GM18867 (cell line): ENCODE measurements around the gene SIRT2.
A peak's percentile ranks its signal among the peaks of the same experiment; 100 is the strongest.
"Not testable (repeated sequence)": the region's sequence is repeated elsewhere in the genome, so short reads cannot be mapped to it uniquely, and the experiment has no call there.

Source experiments
- ATAC-seq: cut with Tn5 transposase; IDR thresholded peaks from one replicate; pipeline ENCODE4 v1.9.1; 2021; ENCODE audit warnings: mild to moderate bottlenecking, moderate library complexity; ENCODE audit not compliant: unreplicated experiment

SIRT2 gene

GRCh38 chr19:38869160-38869835 lies 30.1 kb downstream of the SIRT2 start:
- ATAC-seq, result no peak

- no peak for ATAC-seq
Observed at GRCh38 chr19:38868551-38868950, 30.9 kb downstream of the SIRT2 start.

- no peak for ATAC-seq
Observed at GRCh38 chr19:38867171-38867780, 32.1 kb downstream of the SIRT2 start.

- no peak for ATAC-seq
Observed at GRCh38 chr19:38862321-38863059, 36.9 kb downstream of the SIRT2 start.

GRCh38 chr19:38861368-38861767 lies 38.0 kb downstream of the SIRT2 start:
- ATAC-seq, result no peak

- not testable (repeated sequence) for ATAC-seq
Observed at GRCh38 chr19:38859631-38860204, 39.7 kb downstream of the SIRT2 start.

GRCh38 chr19:38856813-38857212 lies 42.6 kb downstream of the SIRT2 start:
- ATAC-seq, result no peak

- ATAC-seq, result not testable (repeated sequence)
Observed at GRCh38 chr19:38855751-38856150, 43.7 kb downstream of the SIRT2 start.

- not testable (repeated sequence) for ATAC-seq
Observed at GRCh38 chr19:38854961-38855360, 44.5 kb downstream of the SIRT2 start.

GRCh38 chr19:38853214-38853613 lies 46.2 kb downstream of the SIRT2 start:
- no peak for ATAC-seq

GRCh38 chr19:38852231-38853044 lies 47.0 kb downstream of the SIRT2 start:
- no peak for ATAC-seq

- ATAC-seq, result peak; percentile 22
Observed at GRCh38 chr19:38851622-38852230, 47.7 kb downstream of the SIRT2 start.

- ATAC-seq, result no peak
Observed at GRCh38 chr19:38850976-38851621, 48.3 kb downstream of the SIRT2 start.

- ATAC-seq, result peak; percentile 62
Observed at GRCh38 chr19:38850436-38850975, 48.9 kb downstream of the SIRT2 start.

- peak; percentile 57 for ATAC-seq
Observed at GRCh38 chr19:38849860-38850435, 49.5 kb downstream of the SIRT2 start, which contains the start of gene HNRNPL. TSS of gene HNRNPL (minus strand) at chr19:38849986. CDS start at chr19:38849966, 20 bp downstream.

GRCh38 chr19:38849147-38849859 lies 50.1 kb downstream of the SIRT2 start:
- peak; percentile 24 for ATAC-seq

- no peak for ATAC-seq
Observed at GRCh38 chr19:38848299-38849146, 50.9 kb downstream of the SIRT2 start.

GRCh38 chr19:38846097-38846496 lies 53.3 kb downstream of the SIRT2 start:
- ATAC-seq, result no peak
